Spleen (tissue), 11 donors: ENCODE measurements around the gene SPATA25. TPM values are rescaled to one million over a fixed set of nuclear protein-coding genes. Genes with fewer than 3 reads are reported as not detected.

Experiments used
- DNase-seq: peaks from one replicate; pipeline ENCODE4 v3.0.0-alpha.2; 2020
- H3K27ac ChIP-seq, 8 donors: fragments of 200-600 bp; sonication (generic) in 7 of 8; 1 replicate in 4 of 8; 2 replicates in 4 of 8; pipeline versions ENCODE4 v1.5.0 to v1.8.0; 2016 to 2021; ENCODE audit warnings: inconsistent platforms in 4 of 8, mild to moderate bottlenecking in 4 of 8, moderate library complexity in 1 of 8
- H3K27me3 ChIP-seq, 7 donors: fragments of 200-600 bp; sonication (generic) in 6 of 7; replicated peaks in 1 of 7; 1 replicate in 4 of 7; 2 replicates in 3 of 7; pipeline versions ENCODE4 v1.5.0 to v1.8.0; 2016 to 2021; ENCODE audit warnings: inconsistent platforms in 3 of 7, mild to moderate bottlenecking in 1 of 7
- H3K36me3 ChIP-seq, 6 donors: fragments of 200-600 bp; sonication (generic) in 5 of 6; 1 replicate in 4 of 6; 2 replicates in 2 of 6; pipeline versions ENCODE4 v1.5.0 to v1.8.0; 2016 to 2021; ENCODE audit warnings: inconsistent platforms in 2 of 6
- H3K4me1 ChIP-seq, 6 donors: fragments of 200-600 bp; sonication (generic) in 5 of 6; 1 replicate in 3 of 6; 2 replicates in 3 of 6; pipeline versions ENCODE4 v1.5.0 to v1.8.0; 2016 to 2021; ENCODE audit warnings: inconsistent platforms in 3 of 6
- H3K4me3 ChIP-seq, 8 donors: fragments of 200-600 bp; sonication (generic) in 7 of 8; 1 replicate in 4 of 8; 2 replicates in 4 of 8; pipeline versions ENCODE4 v1.5.0 to v1.8.0; 2016 to 2021; ENCODE audit warnings: inconsistent platforms in 4 of 8, mild to moderate bottlenecking in 4 of 8, moderate library complexity in 2 of 8
- H3K9me3 ChIP-seq, 8 donors: fragments of 200-600 bp; sonication (generic) in 7 of 8; 1 replicate in 4 of 8; 2 replicates in 4 of 8; pipeline versions ENCODE4 v1.5.0 to v1.8.0; 2016 to 2021; ENCODE audit warnings: inconsistent platforms in 4 of 8
- POLR2A ChIP-seq, 3 donors: fragments of 450-650 bp; IDR thresholded peaks; one replicate each; pipeline ENCODE4 v1.5.1; 2017; ENCODE audit warnings: antibody characterized with exemption in 3 of 3, mild to moderate bottlenecking in 1 of 3
- POLR2AphosphoS5 ChIP-seq, 3 donors: sonication (generic); formaldehyde crosslinking; IDR thresholded peaks; one replicate each; pipeline ENCODE4 v1.5.1; 2017; ENCODE audit warnings: antibody characterized with exemption in 3 of 3
- WGBS, 5 donors: extraction: QIAGEN DNeasy Blood & Tissue Kit in 3 of 5; methylation state at CpG; one replicate each; pipeline versions ENCODE4 v1.1.5 to v1.1.7; 2013 to 2018; 5-methylcytosine and 5-hydroxymethylcytosine counted together
- intact Hi-C: fragments of 100-400 bp; cut with DNase I; formaldehyde crosslinking; loops from one replicate; pipeline ENCODE4 v1.15.0; 2023; ENCODE audit warnings: low total_unique reads
- polyA plus RNA-seq, 3 donors: library from polyadenylated mRNA; stranded (reverse); fragments of 200-250 nt; gene quantifications; one replicate each; pipeline ENCODE4 v1.2.1, GENCODE V29; 2013
- total RNA-seq, 7 donors: library from RNA; depleted of rRNA in 3 of 7; stranded (reverse); fragments of >200 nt in 3 of 7; fragmentation: NEBNext Ultra II Directional in 4 of 7; extraction: Animal tissue kit (Norgen Biotek cat#: 25700) in 4 of 7; gene quantifications; one replicate each; pipeline versions ENCODE4 v1.1.0 to v1.2.1, GENCODE V29; 2016 to 2021
- TF ChIP-seq, protein P1 (sequence below), 11 experiments: fragments of 200-600 bp in 7 of 11; fragments of 450-650 bp in 4 of 11; sonication (generic) in 4 of 11; IDR thresholded peaks in 8 of 11; conservative IDR thresholded peaks in 3 of 11; 1 replicate in 7 of 11; 2 replicates in 4 of 11; pipeline versions ENCODE4 v1.4.0 to v1.8.0; 2016 to 2021; ENCODE audit warnings: antibody characterized with exemption in 11 of 11, inconsistent platforms in 4 of 11, mild to moderate bottlenecking in 1 of 11
- donor health status: healthy with polysubstance abuse.
- donor health status: DM: no; HTN: no; CAD: no; lungs with moderate emphysema.
- donor health status: DM: no; HTN: no; CAD: no.
- donor health status: Bipolar disorder and iron deficiency.
- donor health status: healthy.
- donor health status: DM: no; HTN: no; CAD: no.
- donor health status: DM: yes; HTN: yes; CAD: no.

Gene SPATA25
- total and polyA plus RNA-seq, 10 donors = 0.41 to 11.5 (median 3.0) TPM

DNA sequence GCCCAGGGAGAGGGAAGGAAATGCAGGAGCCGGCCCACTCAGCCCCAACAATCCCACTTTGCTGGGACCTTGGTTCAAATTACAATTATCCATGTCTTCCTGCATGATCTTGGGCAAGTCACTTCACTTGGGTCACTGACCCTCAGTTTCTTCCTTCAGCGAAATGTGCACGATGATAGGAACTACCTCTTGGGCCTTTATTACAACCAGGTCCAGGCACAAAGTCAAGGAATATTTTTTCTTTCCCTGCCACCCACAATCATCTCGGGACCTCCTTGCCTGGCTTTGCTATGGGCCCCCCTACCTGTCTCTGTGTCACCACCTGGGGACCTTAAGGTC lies 24.9 kb upstream of the SPATA25 start:
- peaks cover 14 to 59% (median 34%) of the 10 kb centered on the region in 6 donors for H3K4me1 ChIP-seq
- DNase-seq = no peak
- no peaks in the 10 kb centered on the region for H3K9me3 ChIP-seq
- H3K4me3 ChIP-seq = peak overlapping the region in 6 of 8 donors; percentile 35 to 78 (median 46)
- no peak for TF ChIP-seq POLR2A (IDR thresholded peaks at IDR 0.05)
- TF ChIP-seq POLR2AphosphoS5 (IDR thresholded peaks at IDR 0.05) = no peak
- TF ChIP-seq, protein P1, sequence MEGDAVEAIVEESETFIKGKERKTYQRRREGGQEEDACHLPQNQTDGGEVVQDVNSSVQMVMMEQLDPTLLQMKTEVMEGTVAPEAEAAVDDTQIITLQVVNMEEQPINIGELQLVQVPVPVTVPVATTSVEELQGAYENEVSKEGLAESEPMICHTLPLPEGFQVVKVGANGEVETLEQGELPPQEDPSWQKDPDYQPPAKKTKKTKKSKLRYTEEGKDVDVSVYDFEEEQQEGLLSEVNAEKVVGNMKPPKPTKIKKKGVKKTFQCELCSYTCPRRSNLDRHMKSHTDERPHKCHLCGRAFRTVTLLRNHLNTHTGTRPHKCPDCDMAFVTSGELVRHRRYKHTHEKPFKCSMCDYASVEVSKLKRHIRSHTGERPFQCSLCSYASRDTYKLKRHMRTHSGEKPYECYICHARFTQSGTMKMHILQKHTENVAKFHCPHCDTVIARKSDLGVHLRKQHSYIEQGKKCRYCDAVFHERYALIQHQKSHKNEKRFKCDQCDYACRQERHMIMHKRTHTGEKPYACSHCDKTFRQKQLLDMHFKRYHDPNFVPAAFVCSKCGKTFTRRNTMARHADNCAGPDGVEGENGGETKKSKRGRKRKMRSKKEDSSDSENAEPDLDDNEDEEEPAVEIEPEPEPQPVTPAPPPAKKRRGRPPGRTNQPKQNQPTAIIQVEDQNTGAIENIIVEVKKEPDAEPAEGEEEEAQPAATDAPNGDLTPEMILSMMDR (IDR thresholded peaks at IDR 0.05 in 8 of 11, conservative IDR thresholded peaks at IDR 0.05 in 3 of 11) = no peak
- H3K27ac ChIP-seq = peak overlapping the region in 6 of 8 donors; percentile 56 to 86 (median 80)
- H3K36me3 ChIP-seq = no peaks in the 10 kb centered on the region
- WGBS, 5 donors = 25 to 37% (median 32%) methylated on average over 4 of the region's 4 CpGs
- peaks cover 0 to 36% (median 5%) of the 10 kb centered on the region in 7 donors for H3K27me3 ChIP-seq
- intact Hi-C loops = no loop called here

DNA sequence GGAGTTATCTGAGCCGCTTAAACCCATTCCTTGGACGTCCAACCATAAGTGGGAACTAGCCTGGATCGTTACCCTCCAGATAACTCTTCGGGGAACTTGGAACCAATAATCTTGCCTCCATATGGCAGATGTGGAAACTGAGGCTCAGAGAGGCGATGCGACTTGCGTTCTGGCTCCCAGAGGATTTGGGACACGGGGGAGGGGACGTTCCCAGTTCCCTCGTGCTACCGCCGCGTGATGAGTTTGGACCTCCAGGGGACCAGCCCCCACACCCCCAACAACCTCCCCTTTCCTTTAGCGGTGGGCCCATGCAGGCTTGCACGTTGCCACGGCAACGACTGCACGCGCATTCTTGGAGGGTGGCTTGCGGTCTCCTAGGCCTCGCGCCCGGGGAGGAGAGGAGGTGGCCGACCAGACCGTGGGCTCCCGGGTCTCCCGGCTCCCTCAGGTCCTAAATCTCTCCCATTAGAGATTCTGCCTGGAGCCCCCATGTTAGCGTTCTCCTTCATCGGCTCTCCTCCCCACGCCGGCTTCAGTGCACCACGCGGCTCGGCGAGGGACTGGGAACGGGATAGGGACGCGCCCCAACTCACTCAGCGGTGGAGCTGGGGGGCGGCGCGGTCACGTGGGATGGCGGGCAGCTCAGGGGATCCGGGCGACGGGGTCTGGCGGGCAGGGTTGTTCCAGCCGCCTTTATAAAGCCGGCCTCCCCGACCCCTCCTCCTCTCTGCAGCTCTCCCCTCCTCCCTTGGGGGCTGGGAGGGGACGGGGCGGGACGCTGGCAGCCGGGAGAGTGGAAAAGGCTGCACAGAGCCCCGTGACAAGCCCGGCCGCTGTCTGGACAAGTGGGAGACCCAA lies 24.3 kb upstream of the SPATA25 start, which contains the start of gene PLTP:
Gene PLTP, minus strand, starts transcription at position 670 of the 858 bp plus-strand sequence. CDS start 703 bp downstream, outside the sequence.
- peak within 1 kb of the TSS; percentile 31 to 78 (median 46) for H3K4me3 ChIP-seq
- WGBS, 5 donors = 1 to 3% (median 2%) methylated on average over 16 to 58 of the region's 58 CpGs
- DNase-seq = peak; percentile 87
- H3K27me3 ChIP-seq = peaks cover 0 to 36% (median 5%) of the 10 kb centered on the region in 7 donors
- H3K9me3 ChIP-seq = no peaks in the 10 kb centered on the region
- TF ChIP-seq POLR2AphosphoS5 (IDR thresholded peaks at IDR 0.05) (peak; percentile 65 to 82 (median 78)), POLR2A (IDR thresholded peaks at IDR 0.05) (no peak)
- TF ChIP-seq, protein P1 (IDR thresholded peaks at IDR 0.05 in 8 of 11, conservative IDR thresholded peaks at IDR 0.05 in 3 of 11) = no peak
- intact Hi-C loops = no loop called here
- H3K4me1 ChIP-seq = peaks cover 14 to 59% (median 34%) of the 10 kb centered on the region in 6 donors
- H3K27ac ChIP-seq = peak within 1 kb of the TSS in 7 of 8 donors; percentile 51 to 86 (median 79)
- H3K36me3 ChIP-seq = no peaks in the 10 kb centered on the region

GRCh38 chr20:45910670-45911485 lies 23.5 kb upstream of the SPATA25 start:
- H3K4me3 ChIP-seq = peak overlapping the region; percentile 31 to 78 (median 46)
- intact Hi-C loops = no loop called here
- WGBS, 5 donors = 1 to 3% (median 2%) methylated on average over 36 to 43 of the region's 43 CpGs
- no peaks in the 10 kb centered on the region for H3K9me3 ChIP-seq
- H3K4me1 ChIP-seq = peaks cover 14 to 59% (median 34%) of the 10 kb centered on the region in 6 donors
- H3K27ac ChIP-seq = peak overlapping the region in 7 of 8 donors; percentile 51 to 86 (median 79)
- peaks cover 0 to 3% (median 0%) of the 10 kb centered on the region in 6 donors for H3K36me3 ChIP-seq
- DNase-seq = peak; percentile 97
- TF ChIP-seq, protein P1 (IDR thresholded peaks at IDR 0.05 in 8 of 11, conservative IDR thresholded peaks at IDR 0.05 in 3 of 11) = peak in 2 of 11 experiments; percentile 12 to 27
- no peak for TF ChIP-seq POLR2A (IDR thresholded peaks at IDR 0.05)
- TF ChIP-seq POLR2AphosphoS5 (IDR thresholded peaks at IDR 0.05) = peak; percentile 75 to 85 (median 76)
- H3K27me3 ChIP-seq = peaks cover 0 to 36% (median 5%) of the 10 kb centered on the region in 7 donors
